Ishikawa (cell line): ENCODE results near the gene COX6A1.

Experiments used
- CREB1 ChIP-seq: IDR thresholded peaks from 2 replicates; pipeline ENCODE4 v1.6.1; 2012; ENCODE audit warnings: low read depth
- EGR1 ChIP-seq: IDR thresholded peaks from 2 replicates; pipeline ENCODE4 v1.6.1; 2012
- EP300 ChIP-seq: IDR thresholded peaks from 2 replicates; pipeline ENCODE4 v1.6.1; 2012; ENCODE audit warnings: borderline replicate concordance
- MAX ChIP-seq: IDR thresholded peaks from 2 replicates; pipeline ENCODE4 v1.6.1; 2012
- NFIC ChIP-seq: IDR thresholded peaks from 2 replicates; pipeline ENCODE4 v1.6.1; 2012
- TAF1 ChIP-seq: IDR thresholded peaks from 2 replicates; pipeline ENCODE4 v1.6.1; 2012; ENCODE audit warnings: low read depth, mild to moderate bottlenecking
- TCF12 ChIP-seq: IDR thresholded peaks from 2 replicates; pipeline ENCODE4 v1.6.1; 2012; ENCODE audit warnings: low read depth
- TEAD4 ChIP-seq: IDR thresholded peaks from 2 replicates; pipeline ENCODE4 v1.6.1; 2012

Gene COX6A1

GRCh38 chr12:120489018-120489417 lies 51.1 kb downstream of the COX6A1 start:
- TF ChIP-seq TAF1 (no peak), NFIC (0 out of 2 replicates have a peak, but pooled peaks have one; percentile 24)

GRCh38 chr12:120490325-120490724 lies 52.4 kb downstream of the COX6A1 start:
- TF ChIP-seq EGR1, result no peak
- no peak for TF ChIP-seq CREB1
- TF ChIP-seq EP300, result no peak
- no peak for TF ChIP-seq MAX
- TF ChIP-seq TCF12, result no peak
- TF ChIP-seq TEAD4, result no peak
